Stromal cell of bone marrow (primary cell): ENCODE data around the gene C2orf92.

Experiments
- DNase-seq: peaks from one replicate; pipeline ENCODE4 v3.0.0-alpha.2; 2012; ENCODE audit warnings: low read depth

The C2orf92 gene

DNA sequence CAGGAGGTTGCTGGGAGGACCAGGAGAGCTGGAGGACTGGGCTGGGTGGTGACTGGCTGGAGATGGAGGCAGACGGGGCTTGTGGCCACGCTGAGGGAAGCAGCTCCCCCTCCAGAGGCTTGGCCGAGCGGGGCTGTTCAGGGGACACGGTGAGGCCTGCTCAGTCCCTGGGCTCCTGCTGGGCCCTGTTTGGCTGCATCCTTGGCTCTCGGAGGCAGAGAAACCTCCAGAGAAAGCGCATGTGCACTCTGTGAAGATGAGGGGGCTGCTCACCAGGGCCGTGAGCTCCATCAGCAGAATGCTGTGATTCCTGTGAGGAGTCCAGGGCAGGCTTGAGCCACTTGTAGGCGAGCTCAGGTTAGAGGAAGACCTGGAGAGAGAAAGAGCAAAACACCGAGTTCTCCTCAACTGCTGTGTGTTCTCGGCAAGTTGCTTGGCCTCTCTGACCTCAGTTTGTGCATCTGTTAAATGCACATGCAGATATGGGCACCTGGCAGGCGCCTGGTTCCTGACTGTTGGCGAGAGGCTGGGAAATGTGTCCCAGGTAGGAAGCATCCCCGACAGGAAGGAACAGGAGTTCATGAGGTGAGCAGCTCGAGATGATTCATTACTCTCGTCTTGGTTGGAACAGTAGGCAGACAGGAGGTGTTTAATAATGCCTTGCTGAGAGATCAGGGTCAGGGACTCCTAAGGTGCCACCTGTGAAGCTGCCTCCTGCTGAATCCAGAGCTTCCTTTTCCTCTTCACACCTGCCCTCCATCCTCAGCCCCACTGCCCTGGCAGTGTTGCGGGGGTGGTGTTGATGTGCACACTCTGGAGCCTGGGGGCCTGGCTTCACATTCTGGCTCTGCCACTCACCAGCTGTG lies 44.8 kb downstream of the C2orf92 start:
- no peak for DNase-seq

DNA sequence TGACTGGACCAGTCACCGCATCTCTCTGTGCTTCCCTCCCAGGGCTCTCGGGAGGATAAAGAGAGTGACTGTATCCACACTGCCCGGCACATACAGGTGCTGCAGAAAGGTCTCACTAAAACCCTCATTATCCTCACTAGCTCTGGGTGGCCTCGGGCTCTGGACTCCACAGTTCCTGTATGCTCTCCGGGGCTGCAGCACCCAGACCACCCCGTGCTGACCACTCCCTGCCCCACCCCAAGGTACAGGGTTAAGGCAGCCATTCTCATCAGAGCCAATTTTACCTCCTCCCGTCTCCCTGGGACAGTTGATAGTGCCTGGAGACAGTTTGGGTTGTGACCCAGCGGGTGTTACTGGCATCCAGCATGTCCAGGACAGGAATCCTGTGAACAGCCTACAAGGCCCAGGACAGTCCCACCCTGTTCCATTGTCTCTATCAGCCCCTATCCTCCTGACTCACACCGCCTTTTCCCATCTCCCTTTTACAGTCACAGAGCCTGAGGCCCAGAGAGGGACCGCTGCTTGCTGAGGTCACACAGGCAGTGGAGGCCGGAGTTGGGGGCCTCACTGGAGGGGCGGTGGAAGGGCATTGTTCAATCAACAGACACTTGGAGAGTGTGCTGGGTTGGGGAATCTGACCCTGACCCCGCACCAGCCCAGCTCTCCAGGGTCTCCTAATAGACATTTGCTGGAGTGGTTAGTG lies 45.6 kb downstream of the C2orf92 start:
- no peak for DNase-seq

DNA sequence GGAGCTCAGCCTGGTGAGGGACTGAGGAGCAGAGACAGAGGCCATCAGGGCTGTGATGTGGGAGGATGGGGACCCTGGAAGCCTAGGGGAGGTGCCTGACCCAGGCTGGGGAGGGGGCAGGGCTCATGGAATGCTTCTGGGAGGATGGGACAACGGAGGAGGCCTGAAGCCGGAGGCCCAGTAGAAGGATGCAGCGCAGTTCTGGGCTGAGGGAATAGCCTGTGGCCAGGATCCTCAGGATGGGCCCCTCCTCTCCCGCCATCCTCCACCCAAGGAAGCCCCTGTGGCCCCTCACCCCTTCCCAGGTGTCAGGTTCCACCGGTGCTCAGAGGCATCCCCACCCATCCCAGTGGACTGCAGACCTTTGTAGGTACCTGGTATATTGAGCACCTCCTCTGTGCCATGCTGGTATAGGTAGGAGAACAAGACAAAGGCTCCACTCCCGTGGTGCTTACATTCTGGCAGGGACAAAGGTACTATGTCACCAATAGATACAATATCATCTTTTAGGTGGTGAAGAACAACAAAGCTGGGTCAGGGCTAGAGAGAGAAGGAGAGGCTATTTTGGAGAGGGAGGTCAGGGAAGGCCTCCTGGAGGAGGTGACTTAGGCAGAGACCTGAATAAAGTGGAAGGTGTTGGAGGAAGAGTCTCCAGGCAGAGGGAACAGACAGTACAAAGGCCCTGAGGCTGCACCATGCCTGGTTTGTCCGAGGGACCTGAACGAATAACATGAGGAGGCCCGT lies 46.6 kb downstream of the C2orf92 start:
- DNase-seq = no peak

GRCh38 chr2:97716695-97717612 lies 47.4 kb downstream of the C2orf92 start:
- DNase-seq = no peak

- DNase-seq = no peak
These were observed 48.1 kb downstream of the C2orf92 start for GRCh38 chr2:97717613-97717995.

DNA sequence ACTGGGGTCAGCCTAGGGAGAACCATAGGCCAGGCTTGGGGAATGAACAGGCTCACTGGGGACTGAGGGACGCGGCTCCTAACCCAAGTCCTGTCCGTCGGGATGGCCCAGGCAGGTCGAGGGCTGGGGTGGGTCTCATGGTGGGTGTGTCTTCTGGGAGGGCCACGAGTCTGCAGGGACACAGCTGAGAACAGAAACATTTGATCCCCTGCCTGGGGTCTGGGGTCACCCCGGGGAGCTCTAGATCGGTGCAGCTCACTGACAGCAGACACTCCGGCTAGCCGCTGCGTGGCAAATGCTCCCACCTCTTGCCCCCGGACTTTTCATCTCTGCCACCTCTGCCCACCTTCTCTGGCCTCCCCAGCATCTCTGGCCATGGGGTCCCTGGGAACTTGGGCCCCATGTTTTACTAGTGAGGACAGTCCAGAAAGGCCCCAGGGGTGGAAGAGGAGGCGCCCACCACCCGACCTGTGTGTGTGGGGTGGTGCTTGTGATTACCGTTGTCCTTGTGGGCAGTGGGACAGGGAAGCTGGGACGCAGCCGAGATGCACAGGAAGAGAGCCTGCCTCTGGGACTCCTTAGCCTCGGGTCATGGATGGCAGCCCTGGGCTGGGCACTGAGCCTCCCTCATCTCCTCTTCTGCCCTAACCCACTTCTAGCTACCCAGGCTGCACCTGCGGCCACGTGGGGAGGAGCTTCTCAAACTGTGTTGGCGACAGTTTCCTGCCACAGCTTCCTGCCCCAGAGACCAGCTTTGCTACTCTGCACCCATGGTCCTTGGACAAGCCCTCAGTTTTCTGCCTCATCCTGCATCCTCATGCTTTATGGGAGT lies 48.8 kb downstream of the C2orf92 start:
- DNase-seq = no peak

DNA sequence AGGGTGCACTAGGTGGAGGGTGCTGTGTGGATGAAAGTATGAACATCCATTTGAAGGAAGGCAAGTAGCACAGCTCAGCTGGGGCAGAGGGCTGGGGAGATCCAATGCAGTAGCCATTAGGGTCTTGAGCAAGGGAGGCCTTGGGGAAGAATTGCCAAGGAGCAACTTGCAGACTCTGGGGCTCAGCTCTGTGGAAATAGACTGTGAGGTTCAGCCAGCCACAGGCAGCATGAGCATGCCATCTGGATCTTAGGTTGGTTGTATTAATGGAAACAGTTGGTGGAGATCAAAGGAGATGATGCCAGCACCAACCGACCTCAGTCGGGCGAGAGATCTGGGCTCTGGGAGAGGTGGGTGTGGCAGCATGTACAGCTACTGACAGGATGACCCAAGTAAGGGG lies 49.4 kb downstream of the C2orf92 start:
- no peak for DNase-seq

DNA sequence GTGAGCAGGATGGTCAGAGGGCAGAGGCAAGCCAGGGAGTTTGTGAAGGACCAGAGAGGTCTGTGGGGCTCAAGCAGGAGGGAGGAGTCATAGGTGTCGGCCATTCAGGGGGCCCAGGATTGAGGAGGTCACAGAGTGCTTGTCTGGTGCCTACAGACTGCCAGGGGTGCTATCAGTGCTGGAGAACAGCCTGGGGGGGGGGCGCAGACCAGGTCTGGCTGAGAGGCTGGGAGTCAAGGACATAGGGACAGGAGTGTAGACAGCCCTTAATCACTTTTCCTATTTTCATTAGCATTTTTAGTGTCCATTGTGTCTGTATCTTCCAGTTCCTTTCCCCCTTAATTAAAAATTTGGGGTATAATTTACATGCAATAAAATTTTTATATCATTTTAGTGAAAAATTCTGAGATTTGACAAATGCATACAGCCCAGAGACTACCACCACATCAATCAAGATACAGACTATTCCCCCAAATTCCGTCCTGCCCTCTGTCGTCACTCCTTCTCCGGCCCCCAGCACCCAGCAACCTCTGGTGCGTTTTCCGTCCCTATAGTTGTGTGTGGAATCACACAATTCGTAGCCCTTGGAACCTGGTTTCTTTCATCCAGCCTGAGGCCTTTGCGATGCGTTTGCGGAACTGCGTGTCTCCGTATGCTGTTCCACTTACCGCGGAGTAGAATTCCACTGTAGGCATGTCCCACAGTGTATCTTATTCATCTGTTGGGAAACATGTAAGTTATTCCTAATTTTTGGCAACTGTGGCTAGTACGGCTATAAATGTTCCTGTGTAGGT lies 50.0 kb downstream of the C2orf92 start:
- no peak for DNase-seq

GRCh38 chr2:97720746-97721145 lies 51.2 kb downstream of the C2orf92 start:
- no peak for DNase-seq

DNA sequence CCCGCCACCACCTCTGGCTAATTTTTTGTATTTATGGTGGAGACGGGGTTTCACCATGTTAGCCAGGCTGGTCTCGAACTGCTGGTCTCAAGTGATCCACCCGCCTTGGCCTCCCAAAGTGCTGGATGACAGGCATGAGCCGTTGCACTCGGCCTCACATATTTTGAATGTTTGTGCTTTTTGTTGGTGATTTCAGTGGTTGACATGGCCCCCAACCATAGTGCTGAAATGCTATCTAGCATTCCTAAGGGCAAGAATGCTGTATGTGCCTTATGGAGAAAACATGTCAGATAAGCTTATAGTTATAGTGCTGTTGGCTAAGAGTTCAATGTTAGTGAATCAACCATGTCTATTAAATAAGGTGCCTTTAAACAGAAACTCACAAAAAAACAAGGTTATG lies 52.7 kb downstream of the C2orf92 start:
- DNase-seq = no peak

- DNase-seq = no peak
These were observed 53.9 kb downstream of the C2orf92 start for GRCh38 chr2:97723156-97724072.

DNA sequence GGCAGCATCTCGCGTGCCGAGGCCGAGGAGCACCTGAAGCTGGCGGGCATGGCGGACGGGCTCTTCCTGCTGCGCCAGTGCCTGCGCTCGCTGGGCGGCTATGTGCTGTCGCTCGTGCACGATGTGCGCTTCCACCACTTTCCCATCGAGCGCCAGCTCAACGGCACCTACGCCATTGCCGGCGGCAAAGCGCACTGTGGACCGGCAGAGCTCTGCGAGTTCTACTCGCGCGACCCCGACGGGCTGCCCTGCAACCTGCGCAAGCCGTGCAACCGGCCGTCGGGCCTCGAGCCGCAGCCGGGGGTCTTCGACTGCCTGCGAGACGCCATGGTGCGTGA lies 54.5 kb downstream of the C2orf92 start:
- no peak for DNase-seq

GRCh38 chr2:97724501-97724900 lies 55.0 kb downstream of the C2orf92 start:
- no peak for DNase-seq

- DNase-seq = no peak
These were observed 55.6 kb downstream of the C2orf92 start for GRCh38 chr2:97724946-97725688.

- DNase-seq = no peak
These were observed 57.0 kb downstream of the C2orf92 start for GRCh38 chr2:97726261-97727064.

DNA sequence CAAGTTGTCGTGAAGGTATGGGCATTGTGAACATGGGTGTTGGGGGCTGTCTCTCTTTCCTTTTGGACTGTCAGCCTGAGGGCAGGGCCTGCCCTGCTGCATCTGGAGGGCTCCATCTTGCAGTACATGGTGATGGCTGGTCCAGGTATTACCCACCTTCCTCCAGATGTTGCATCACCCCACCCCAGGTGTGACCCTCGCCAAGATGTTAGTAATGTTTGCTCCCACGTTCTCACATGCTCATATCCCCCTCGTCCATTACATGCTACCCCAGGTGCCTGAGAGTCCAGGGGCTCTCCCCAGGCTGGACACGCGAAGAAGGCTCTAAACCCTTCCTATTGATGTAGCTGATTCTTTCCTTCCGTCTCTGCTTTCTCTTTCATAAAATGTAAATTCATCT lies 57.8 kb downstream of the C2orf92 start:
- no peak for DNase-seq

DNA sequence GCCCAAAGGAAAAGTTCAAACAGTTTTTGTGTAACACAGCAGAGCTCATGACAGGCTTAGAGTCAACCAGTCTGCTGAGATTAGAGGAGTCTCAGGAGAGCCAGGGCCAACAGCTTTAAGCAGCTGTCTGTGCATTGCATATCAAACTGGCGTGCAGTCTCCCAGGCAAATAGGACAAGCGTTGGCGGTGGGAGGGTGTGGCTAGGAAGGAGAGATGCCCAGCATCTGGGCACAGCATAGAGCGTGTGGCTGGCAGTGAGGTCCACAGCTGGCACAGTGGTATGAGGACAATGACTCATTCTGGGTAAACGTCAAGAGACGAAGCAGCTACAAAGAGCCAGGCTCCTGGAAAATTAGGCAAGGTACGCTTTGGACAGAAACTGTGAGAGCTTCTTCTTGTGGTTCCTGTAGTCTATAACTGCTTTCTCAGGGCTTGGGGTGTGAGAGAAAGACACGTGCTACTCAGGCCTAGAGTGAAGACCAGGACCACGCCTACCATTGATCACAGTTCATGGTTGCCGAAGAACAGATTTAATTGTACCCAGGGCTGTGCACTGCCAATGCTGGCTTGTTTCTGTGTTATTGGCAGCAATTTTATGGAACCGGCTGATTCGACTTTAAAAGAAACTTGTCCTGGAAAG lies 58.7 kb downstream of the C2orf92 start:
- DNase-seq = no peak
